Measurements from ENCODE around the gene MPRIP. TPM values are rescaled to one million over a fixed set of nuclear protein-coding genes. Genes with fewer than 3 reads are reported as not detected.

Gene MPRIP
- total RNA-seq, 1 experiment from 2014 or later: 284 TPM

DNA sequence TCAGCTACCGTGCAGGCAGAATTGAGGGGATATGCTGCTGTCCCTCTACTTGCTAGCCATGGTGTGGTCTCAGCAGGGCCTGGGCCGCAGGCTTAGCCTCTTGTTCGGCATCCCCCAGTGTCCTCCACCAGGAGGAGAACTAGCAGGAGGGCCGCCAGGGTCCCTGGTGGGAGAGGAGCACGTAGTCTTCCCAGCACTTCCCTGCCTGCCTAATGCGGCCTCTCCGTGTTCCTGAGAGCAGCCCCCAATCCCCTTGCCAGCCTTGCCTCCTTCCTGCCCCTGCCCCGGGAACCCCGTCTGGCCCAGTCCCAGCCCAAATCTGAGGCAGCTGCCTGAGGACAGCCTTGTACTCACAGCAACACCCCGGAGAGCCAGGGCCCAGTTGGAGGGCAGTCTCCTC, 125.7 kb downstream of the MPRIP start:
- H3K36me3 ChIP-seq (ENCODE audit: control insufficient read depth, insufficient read depth, low read length): peaks cover 7% of the 10 kb centered on the region
- no peaks in the 10 kb centered on the region for H3K27me3 ChIP-seq (replicated peaks; ENCODE audit: control insufficient read depth, insufficient read depth, low read length)
- no peak overlapping the region for H3K4me3 ChIP-seq (ENCODE audit: low read depth, low read length)
- H3K9me3 ChIP-seq: no peaks in the 10 kb centered on the region
- H3K9me3 Mint-ChIP-seq (ENCODE audit: unreplicated experiment): no peaks in the 10 kb centered on the region
- intact Hi-C loops (cut with micrococcal nuclease; ENCODE audit: unreplicated experiment): no loop called here
- ChIA-PET CTCF (no interaction called here), POLR2A (no interaction called here)
- H3K27me3 Mint-ChIP-seq (ENCODE audit: insufficient read depth, unreplicated experiment): no peaks in the 10 kb centered on the region
- DNase-seq: no peak
- no TSS peak for BruUV-seq (replicated peaks)
- peaks cover 99% of the 10 kb centered on the region for H3K36me3 Mint-ChIP-seq (ENCODE audit: insufficient read depth, unreplicated experiment)
- no peak overlapping the region for H3K4me3 Mint-ChIP-seq (ENCODE audit: unreplicated experiment)
- TF ChIP-seq, protein P1, sequence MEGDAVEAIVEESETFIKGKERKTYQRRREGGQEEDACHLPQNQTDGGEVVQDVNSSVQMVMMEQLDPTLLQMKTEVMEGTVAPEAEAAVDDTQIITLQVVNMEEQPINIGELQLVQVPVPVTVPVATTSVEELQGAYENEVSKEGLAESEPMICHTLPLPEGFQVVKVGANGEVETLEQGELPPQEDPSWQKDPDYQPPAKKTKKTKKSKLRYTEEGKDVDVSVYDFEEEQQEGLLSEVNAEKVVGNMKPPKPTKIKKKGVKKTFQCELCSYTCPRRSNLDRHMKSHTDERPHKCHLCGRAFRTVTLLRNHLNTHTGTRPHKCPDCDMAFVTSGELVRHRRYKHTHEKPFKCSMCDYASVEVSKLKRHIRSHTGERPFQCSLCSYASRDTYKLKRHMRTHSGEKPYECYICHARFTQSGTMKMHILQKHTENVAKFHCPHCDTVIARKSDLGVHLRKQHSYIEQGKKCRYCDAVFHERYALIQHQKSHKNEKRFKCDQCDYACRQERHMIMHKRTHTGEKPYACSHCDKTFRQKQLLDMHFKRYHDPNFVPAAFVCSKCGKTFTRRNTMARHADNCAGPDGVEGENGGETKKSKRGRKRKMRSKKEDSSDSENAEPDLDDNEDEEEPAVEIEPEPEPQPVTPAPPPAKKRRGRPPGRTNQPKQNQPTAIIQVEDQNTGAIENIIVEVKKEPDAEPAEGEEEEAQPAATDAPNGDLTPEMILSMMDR (IDR thresholded peaks at IDR 0.05; ENCODE audit: insufficient read depth in 1 of 2, low read depth in 1 of 2, low read length in 1 of 2, severe bottlenecking in 1 of 2, unreplicated experiment in 1 of 2): no peak
- no peaks in the 10 kb centered on the region for H3K4me1 ChIP-seq
- no peak overlapping the region for H3K27ac Mint-ChIP-seq (ENCODE audit: unreplicated experiment)
- no peaks in the 10 kb centered on the region for H3K4me1 Mint-ChIP-seq (ENCODE audit: low read depth, unreplicated experiment)

- ChIA-PET CTCF (no interaction called here), POLR2A (no interaction called here)
- H3K27ac Mint-ChIP-seq (ENCODE audit: unreplicated experiment): no peak overlapping the region
- BruUV-seq (replicated peaks): no TSS peak
- TF ChIP-seq, protein P1 (IDR thresholded peaks at IDR 0.05; ENCODE audit: insufficient read depth in 1 of 2, low read depth in 1 of 2, low read length in 1 of 2, severe bottlenecking in 1 of 2, unreplicated experiment in 1 of 2): no peak
- intact Hi-C loops (cut with micrococcal nuclease; ENCODE audit: unreplicated experiment): no loop called here
- no peak overlapping the region for H3K4me3 ChIP-seq (ENCODE audit: low read depth, low read length)
- H3K4me1 Mint-ChIP-seq (ENCODE audit: low read depth, unreplicated experiment): no peaks in the 10 kb centered on the region
- no peak overlapping the region for H3K4me3 Mint-ChIP-seq (ENCODE audit: unreplicated experiment)
- peaks cover 7% of the 10 kb centered on the region; the same call in 1 of the 2 replicates for H3K36me3 ChIP-seq (ENCODE audit: control insufficient read depth, insufficient read depth, low read length)
- DNase-seq: no peak
- H3K36me3 Mint-ChIP-seq (ENCODE audit: insufficient read depth, unreplicated experiment): peaks cover 99% of the 10 kb centered on the region
- no peaks in the 10 kb centered on the region for H3K9me3 ChIP-seq
- no peaks in the 10 kb centered on the region for H3K27me3 Mint-ChIP-seq (ENCODE audit: insufficient read depth, unreplicated experiment)
- H3K9me3 Mint-ChIP-seq (ENCODE audit: unreplicated experiment): no peaks in the 10 kb centered on the region
- no peaks in the 10 kb centered on the region for H3K4me1 ChIP-seq
- H3K27me3 ChIP-seq (replicated peaks; ENCODE audit: control insufficient read depth, insufficient read depth, low read length): no peaks in the 10 kb centered on the region
Observed at GRCh38 chr17:17168401-17168800, 126.1 kb downstream of the MPRIP start.

DNA sequence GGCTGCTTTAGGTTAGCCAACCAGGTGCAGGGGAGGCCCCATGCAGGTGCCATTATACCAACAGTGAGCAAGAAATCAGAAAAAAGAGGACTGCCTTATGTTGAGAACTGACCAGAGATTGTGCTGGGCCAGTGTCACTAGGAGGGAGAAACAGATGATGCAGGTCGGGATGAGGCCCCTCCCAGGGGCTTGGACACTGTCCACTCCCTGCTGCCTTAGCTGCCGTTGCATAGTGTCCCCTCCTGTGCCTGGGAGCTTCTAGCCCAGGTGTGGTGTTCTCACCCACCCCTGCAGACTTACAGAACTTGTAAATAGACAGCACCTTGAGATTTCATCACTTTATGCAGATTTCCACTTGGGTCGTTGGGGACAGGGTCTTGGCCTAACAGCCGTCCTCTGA, 127.1 kb downstream of the MPRIP start:
- no TSS peak for BruUV-seq (replicated peaks)
- TF ChIP-seq, protein P1 (IDR thresholded peaks at IDR 0.05; ENCODE audit: insufficient read depth in 1 of 2, low read depth in 1 of 2, low read length in 1 of 2, severe bottlenecking in 1 of 2, unreplicated experiment in 1 of 2): no peak
- H3K36me3 Mint-ChIP-seq (ENCODE audit: insufficient read depth, unreplicated experiment): peaks cover 99% of the 10 kb centered on the region
- ChIA-PET CTCF (no interaction called here), POLR2A (no interaction called here)
- Histone ChIP-seq H3K4me3 (ENCODE audit: low read depth, low read length) (no peak overlapping the region), H3K4me1 (no peaks in the 10 kb centered on the region), H3K36me3 (ENCODE audit: control insufficient read depth, insufficient read depth, low read length) (peaks cover 7% of the 10 kb centered on the region; the same call in 1 of the 2 replicates), H3K9me3 (no peaks in the 10 kb centered on the region), H3K27me3 (replicated peaks; ENCODE audit: control insufficient read depth, insufficient read depth, low read length) (no peaks in the 10 kb centered on the region)
- no peak overlapping the region for H3K4me3 Mint-ChIP-seq (ENCODE audit: unreplicated experiment)
- DNase-seq: no peak
- H3K4me1 Mint-ChIP-seq (ENCODE audit: low read depth, unreplicated experiment): no peaks in the 10 kb centered on the region
- H3K27ac Mint-ChIP-seq (ENCODE audit: unreplicated experiment): no peak overlapping the region
- no peaks in the 10 kb centered on the region for H3K27me3 Mint-ChIP-seq (ENCODE audit: insufficient read depth, unreplicated experiment)
- no peaks in the 10 kb centered on the region for H3K9me3 Mint-ChIP-seq (ENCODE audit: unreplicated experiment)
- intact Hi-C loops (cut with micrococcal nuclease; ENCODE audit: unreplicated experiment): no loop called here
